Measurements from ENCODE around the gene TASP1. TPM values are rescaled to one million over a fixed set of nuclear protein-coding genes. Genes with fewer than 3 reads are reported as not detected.

The TASP1 gene
- total and polyA plus RNA-seq, 2 donors from 2014 or later: 6.0 to 22.7 TPM

- FAIRE-seq (no peak), DNase-seq (no peak)
- TF ChIP-seq CTCF (IDR thresholded peaks at IDR 0.05; ENCODE audit: borderline replicate concordance, extremely low read depth, insufficient read depth): no peak
- H3K4me3 ChIP-seq (ENCODE audit: low read length in 3 of 3): no peak overlapping the region
- H3K27ac ChIP-seq (ENCODE audit: low read depth in 2 of 2, low read length in 2 of 2): no peak overlapping the region
- H3K36me3 ChIP-seq (ENCODE audit: control insufficient read depth in 2 of 3, insufficient read depth in 3 of 3, low read length in 3 of 3): no peaks in the 10 kb centered on the region
- H3K4me1 ChIP-seq (ENCODE audit: control insufficient read depth in 2 of 3, insufficient read depth in 2 of 3, low read depth in 1 of 3, low read length in 3 of 3): no peaks in the 10 kb centered on the region
- intact Hi-C loops (cut with DNase I): no loop called here
- H3K27me3 ChIP-seq (ENCODE audit: control insufficient read depth, insufficient read depth, low read length): no peaks in the 10 kb centered on the region
- H3K9me3 ChIP-seq (ENCODE audit: control insufficient read depth in 2 of 3, insufficient read depth in 1 of 3, low read length in 3 of 3): no peaks in the 10 kb centered on the region
- H3K9ac ChIP-seq (ENCODE audit: low read length in 3 of 3): no peak overlapping the region
These were observed 46.0 kb upstream of the TASP1 start for GRCh38 chr20:13684566-13685222.

GRCh38 chr20:13683833-13684232 is 45.1 kb upstream of the TASP1 start:
- no peaks in the 10 kb centered on the region for H3K4me1 ChIP-seq (ENCODE audit: control insufficient read depth in 2 of 3, insufficient read depth in 2 of 3, low read depth in 1 of 3, low read length in 3 of 3)
- no peaks in the 10 kb centered on the region for H3K27me3 ChIP-seq (ENCODE audit: control insufficient read depth, insufficient read depth, low read length)
- H3K4me3 ChIP-seq (ENCODE audit: low read length in 3 of 3): no peak overlapping the region
- no peak overlapping the region for H3K9ac ChIP-seq (ENCODE audit: low read length in 3 of 3)
- H3K36me3 ChIP-seq (ENCODE audit: control insufficient read depth in 2 of 3, insufficient read depth in 3 of 3, low read length in 3 of 3): no peaks in the 10 kb centered on the region
- DNase-seq (no peak), FAIRE-seq (no peak)
- no peak overlapping the region for H3K27ac ChIP-seq (ENCODE audit: low read depth in 2 of 2, low read length in 2 of 2)
- no peak for TF ChIP-seq CTCF (IDR thresholded peaks at IDR 0.05; ENCODE audit: borderline replicate concordance, extremely low read depth, insufficient read depth)
- intact Hi-C loops (cut with DNase I): no loop called here
- no peaks in the 10 kb centered on the region for H3K9me3 ChIP-seq (ENCODE audit: control insufficient read depth in 2 of 3, insufficient read depth in 1 of 3, low read length in 3 of 3)

- H3K27ac ChIP-seq (ENCODE audit: low read depth in 2 of 2, low read length in 2 of 2): no peak overlapping the region
- TF ChIP-seq CTCF (IDR thresholded peaks at IDR 0.05; ENCODE audit: borderline replicate concordance, extremely low read depth, insufficient read depth): no peak
- H3K27me3 ChIP-seq (ENCODE audit: control insufficient read depth, insufficient read depth, low read length): no peaks in the 10 kb centered on the region
- H3K4me1 ChIP-seq (ENCODE audit: control insufficient read depth in 2 of 3, insufficient read depth in 2 of 3, low read depth in 1 of 3, low read length in 3 of 3): no peaks in the 10 kb centered on the region
- no peak for DNase-seq
- H3K4me3 ChIP-seq (ENCODE audit: low read length in 3 of 3): no peak overlapping the region
- intact Hi-C loops (cut with DNase I): no loop called here
- no peaks in the 10 kb centered on the region for H3K9me3 ChIP-seq (ENCODE audit: control insufficient read depth in 2 of 3, insufficient read depth in 1 of 3, low read length in 3 of 3)
- no peak overlapping the region for H3K9ac ChIP-seq (ENCODE audit: low read length in 3 of 3)
- H3K36me3 ChIP-seq (ENCODE audit: control insufficient read depth in 2 of 3, insufficient read depth in 3 of 3, low read length in 3 of 3): no peaks in the 10 kb centered on the region
- no peak for FAIRE-seq
These were observed 42.8 kb upstream of the TASP1 start for GRCh38 chr20:13681248-13682125.

All from kidney (tissue), 14 donors.